Dendritic cell treated with granulocyte-macrophage colony-stimulating factor and Interleukin-4, amounts not matched to agents 40 ng/mL and 50 ng/mL, for 4 days (primary cell): ENCODE results near the gene KLF16.

ENCODE experiments used
- H3K27ac Mint-ChIP-seq: one replicate; pipeline ENCODE4 v1.8.0; 2022; ENCODE audit warnings: mild to moderate bottlenecking, mixed read lengths
- H3K27me3 Mint-ChIP-seq: one replicate; pipeline ENCODE4 v1.8.0; 2022; ENCODE audit warnings: mild to moderate bottlenecking, mixed read lengths
- H3K36me3 Mint-ChIP-seq: one replicate; pipeline ENCODE4 v1.8.0; 2022; ENCODE audit warnings: low read depth, mixed read lengths
- H3K4me1 Mint-ChIP-seq: one replicate; pipeline ENCODE4 v1.8.0; 2022; ENCODE audit warnings: low read depth, mixed read lengths
- H3K4me3 Mint-ChIP-seq: one replicate; pipeline ENCODE4 v1.8.0; 2022; ENCODE audit warnings: mild to moderate bottlenecking, moderate library complexity, mixed read lengths
- H3K9me3 Mint-ChIP-seq: one replicate; pipeline ENCODE4 v1.8.0; 2022; ENCODE audit warnings: mixed read lengths
- intact Hi-C: fragments of 100-400 bp; cut with micrococcal nuclease; formaldehyde crosslinking; loops from one replicate; pipeline ENCODE4 v1.15.0; 2022

Gene KLF16

DNA sequence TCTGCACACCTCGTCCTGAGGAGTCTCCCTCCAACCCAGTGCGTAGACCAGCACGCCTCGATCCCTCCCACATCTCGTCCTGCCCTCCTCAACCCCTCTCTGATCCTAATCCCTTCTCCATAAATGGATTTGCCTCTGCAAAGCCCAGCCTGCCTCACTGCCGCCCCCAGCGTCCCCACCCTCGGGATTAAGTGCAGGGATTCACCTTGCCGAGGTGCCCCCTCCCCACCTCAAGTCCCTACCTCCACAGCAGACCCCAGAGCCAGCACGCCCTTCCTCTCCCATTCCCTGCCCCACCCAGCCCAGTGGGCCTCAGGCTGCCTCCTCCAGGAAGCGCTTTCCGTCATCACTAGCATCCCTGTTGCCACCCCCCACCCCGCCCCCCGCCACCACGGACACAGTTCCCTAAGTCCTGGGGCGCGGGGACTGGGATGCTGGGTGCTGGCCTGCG lies 4.0 kb downstream of the KLF16 start:
- peaks cover 32% of the 10 kb centered on the region for H3K36me3 Mint-ChIP-seq
- H3K27ac Mint-ChIP-seq: peak overlapping the region; percentile 97
- no peaks in the 10 kb centered on the region for H3K27me3 Mint-ChIP-seq
- peaks cover 59% of the 10 kb centered on the region for H3K4me1 Mint-ChIP-seq
- H3K4me3 Mint-ChIP-seq: peak overlapping the region; percentile 48
- no peaks in the 10 kb centered on the region for H3K9me3 Mint-ChIP-seq
- intact Hi-C loops: no loop called here

DNA sequence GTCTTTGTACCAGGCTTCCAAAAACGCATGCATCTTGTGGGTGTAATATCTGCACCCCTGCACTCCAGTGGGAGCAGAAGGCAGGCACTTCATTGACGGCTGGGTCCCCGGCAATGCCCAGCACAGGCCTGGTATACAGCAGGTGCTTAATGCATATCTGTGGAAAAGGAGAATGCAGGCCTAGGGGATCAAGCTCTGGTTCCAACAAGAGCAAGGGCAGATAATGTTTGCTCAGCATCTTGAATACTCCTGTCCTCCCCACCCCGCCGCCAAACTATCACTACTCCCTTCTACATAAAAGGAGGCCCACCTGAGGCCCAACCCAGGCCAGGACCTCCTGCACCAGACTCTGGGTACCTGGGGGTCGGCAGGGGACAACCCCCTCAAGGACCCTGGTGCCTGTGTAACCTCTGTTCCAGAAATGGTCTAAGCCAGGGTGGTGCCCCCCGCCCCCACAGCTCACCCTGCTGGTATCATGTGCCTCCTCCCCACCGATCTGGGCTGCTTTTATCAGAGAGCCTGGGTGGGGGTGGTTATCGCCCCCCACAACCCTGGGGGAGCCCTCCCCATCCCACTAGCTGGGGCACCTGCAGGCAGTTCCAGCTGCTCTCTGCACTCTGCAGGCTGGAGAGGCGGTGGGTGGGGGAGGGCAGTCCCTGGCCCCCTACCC lies 4.8 kb downstream of the KLF16 start:
- intact Hi-C loops: no loop called here
- H3K9me3 Mint-ChIP-seq: no peaks in the 10 kb centered on the region
- peaks cover 64% of the 10 kb centered on the region for H3K4me1 Mint-ChIP-seq
- H3K4me3 Mint-ChIP-seq: peak overlapping the region; percentile 82
- no peaks in the 10 kb centered on the region for H3K27me3 Mint-ChIP-seq
- H3K27ac Mint-ChIP-seq: peak overlapping the region; percentile 97
- H3K36me3 Mint-ChIP-seq: peaks cover 39% of the 10 kb centered on the region

DNA sequence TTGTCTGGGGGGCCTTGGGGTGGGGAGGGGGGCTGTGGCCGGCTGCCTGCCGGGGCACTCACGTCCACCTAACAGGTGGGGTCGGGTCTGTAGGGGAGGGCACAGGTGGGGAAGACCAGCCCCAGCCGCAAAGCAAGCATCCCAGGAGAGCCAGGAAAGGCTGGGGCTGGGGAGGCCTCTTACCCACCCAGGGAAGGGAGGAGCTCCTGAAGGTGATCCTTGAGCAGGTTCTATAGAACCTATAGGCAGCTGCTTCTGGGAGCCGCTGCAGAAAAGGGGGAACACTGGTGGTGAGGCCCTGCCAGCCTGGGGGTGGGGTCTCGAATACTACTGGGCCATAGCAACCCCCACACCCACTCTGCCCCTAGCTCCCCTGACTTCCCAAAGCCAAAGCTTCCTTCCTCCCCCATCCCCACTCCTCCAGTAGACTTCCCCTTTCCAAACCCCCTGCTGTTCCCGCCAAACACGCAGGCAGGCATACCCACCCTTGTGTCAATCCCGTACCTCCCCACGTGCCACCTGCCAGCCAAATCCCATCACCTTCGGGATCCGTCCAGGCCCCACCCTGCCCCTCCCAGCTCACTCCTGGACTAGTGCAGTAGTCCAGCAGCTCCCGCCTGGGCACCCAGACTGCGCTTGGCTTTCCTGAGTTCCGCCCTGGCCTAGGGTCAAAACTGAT lies 5.6 kb downstream of the KLF16 start:
- intact Hi-C loops: no loop called here
- Mint-ChIP-seq H3K4me3 (peak overlapping the region; percentile 82), H3K4me1 (peaks cover 70% of the 10 kb centered on the region), H3K36me3 (peaks cover 45% of the 10 kb centered on the region), H3K9me3 (no peaks in the 10 kb centered on the region), H3K27me3 (no peaks in the 10 kb centered on the region), H3K27ac (peak overlapping the region; percentile 97)

DNA sequence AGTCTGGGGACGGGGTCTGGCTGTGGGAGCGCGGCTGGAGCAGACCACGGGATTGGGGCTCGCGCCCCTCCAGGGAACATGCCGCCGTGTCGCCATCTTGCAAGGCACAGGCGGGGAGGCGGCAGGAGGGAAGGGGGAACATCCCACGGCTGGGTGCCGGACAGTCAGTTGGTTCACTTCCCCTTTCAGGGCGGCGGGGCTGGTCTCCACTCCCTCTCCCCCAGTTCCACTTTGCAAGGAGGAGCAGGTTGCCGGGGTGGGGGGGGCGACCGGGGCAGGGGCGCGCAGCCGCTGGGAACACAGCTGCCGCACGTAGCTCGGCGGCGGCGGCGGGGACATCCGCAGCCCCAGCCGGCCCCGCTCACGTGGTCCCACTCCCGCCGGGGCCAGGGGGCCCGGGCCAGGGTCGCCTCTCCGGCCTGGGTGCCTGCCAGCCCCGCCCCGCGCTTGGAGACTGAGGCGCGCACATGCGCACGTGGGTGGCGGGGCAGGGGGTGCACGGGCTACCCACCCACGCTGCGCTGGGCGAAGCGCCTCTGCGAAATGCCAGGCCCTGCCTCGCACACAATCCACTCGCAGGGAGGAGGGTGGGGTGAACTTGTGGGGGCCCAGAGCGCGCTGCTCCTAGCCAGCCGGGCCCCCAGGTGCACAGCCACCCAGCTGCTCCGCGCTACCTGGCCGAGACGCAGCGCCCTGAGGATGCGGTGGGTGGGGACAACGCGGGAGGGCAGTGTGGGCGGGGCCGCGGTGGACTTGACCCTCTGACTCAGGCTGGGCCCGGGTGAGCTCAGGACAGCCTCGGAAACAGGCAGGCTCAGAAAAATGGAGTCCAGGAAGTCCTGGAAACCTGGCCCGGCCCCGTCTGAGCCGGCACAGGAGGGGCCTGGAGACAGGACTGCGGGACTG lies 6.4 kb downstream of the KLF16 start:
- H3K36me3 Mint-ChIP-seq: peaks cover 38% of the 10 kb centered on the region
- H3K9me3 Mint-ChIP-seq: no peaks in the 10 kb centered on the region
- H3K4me1 Mint-ChIP-seq: peaks cover 77% of the 10 kb centered on the region
- intact Hi-C loops: no loop called here
- H3K27ac Mint-ChIP-seq: peak overlapping the region; percentile 97
- peak overlapping the region; percentile 88 for H3K4me3 Mint-ChIP-seq
- H3K27me3 Mint-ChIP-seq: peaks cover 4% of the 10 kb centered on the region

DNA sequence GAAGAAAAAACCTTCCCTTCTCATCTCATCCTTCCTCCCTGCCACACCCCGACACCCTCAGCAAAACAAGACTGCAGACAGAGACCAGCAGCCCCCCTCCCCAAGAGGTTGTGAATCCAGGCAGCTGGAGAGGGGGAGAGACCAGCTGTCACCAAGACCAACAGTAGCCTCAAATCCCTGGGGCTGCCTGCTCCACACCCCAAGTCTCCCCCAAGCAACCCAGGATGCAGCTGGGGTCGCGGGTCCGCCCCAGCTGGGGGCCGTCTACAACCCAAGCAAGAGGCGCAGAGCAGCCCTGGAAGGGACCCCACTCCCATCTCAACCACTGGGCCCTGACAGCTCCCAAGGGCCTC lies 7.1 kb downstream of the KLF16 start:
- H3K9me3 Mint-ChIP-seq: no peaks in the 10 kb centered on the region
- H3K27me3 Mint-ChIP-seq: peaks cover 4% of the 10 kb centered on the region
- peaks cover 33% of the 10 kb centered on the region for H3K36me3 Mint-ChIP-seq
- peak overlapping the region; percentile 97 for H3K27ac Mint-ChIP-seq
- intact Hi-C loops: no loop called here
- H3K4me3 Mint-ChIP-seq: peak overlapping the region; percentile 88
- peaks cover 72% of the 10 kb centered on the region for H3K4me1 Mint-ChIP-seq

DNA sequence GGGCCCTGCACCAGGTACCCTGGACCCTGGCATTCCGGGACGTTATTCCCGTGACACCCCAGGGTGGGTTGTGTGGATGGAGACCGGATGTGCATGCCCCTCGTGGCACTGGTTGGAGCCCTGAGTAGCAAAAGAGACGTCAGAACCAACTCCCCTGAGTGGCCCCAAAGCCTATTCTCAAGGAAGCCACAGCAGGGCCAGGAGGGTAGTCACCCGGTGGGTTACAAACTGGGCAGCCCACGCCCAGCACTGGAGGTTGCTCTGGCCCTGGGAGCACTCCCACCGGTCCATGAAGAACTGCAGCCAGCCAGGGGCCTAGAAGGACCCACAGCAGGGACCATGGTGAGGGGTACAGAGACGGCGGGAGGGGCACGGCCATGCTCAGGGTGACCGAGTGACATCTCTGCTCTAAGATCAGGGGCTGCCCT lies 7.5 kb downstream of the KLF16 start:
- Mint-ChIP-seq H3K27me3 (peaks cover 4% of the 10 kb centered on the region), H3K4me3 (peak overlapping the region; percentile 88), H3K9me3 (no peaks in the 10 kb centered on the region), H3K4me1 (peaks cover 72% of the 10 kb centered on the region), H3K27ac (peak overlapping the region; percentile 97), H3K36me3 (peaks cover 35% of the 10 kb centered on the region)
- intact Hi-C loops: no loop called here

DNA sequence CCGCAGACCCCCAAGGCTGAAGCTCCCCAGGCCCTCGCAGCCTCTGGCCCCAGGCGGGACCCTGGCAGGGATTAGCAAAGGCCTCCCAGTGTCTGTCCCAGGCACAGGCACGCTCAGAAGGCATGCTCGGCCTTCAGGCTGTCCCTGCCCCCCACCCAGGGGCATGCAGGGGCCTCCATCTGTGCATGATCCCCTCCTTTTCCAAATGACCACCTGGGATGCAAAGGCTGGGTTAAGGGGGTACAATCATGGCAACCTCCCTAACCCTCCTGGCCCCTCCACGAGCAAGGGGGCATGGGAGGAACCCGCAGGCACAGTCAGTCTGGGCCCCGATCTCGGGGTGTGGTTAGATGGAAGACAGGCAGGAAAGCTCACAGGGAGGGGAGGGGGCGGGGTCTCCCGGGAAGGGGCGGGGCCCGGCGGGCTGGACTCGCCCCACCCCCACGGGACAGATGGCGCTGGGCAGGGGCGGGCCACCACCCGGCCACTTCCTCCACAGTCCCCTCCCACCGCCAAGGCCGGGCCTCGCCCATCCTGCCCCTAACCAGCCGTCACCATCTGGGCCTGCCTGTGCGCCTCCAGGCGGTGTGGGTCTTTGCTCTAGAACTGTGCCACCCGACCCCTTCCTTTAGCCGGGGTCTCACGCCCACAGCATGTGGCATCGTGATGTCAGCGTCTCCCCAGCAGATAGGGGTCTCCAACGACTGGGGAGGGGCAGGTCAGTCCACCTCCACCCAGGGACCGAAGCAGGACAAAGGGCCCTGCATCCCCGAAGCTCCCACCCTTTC lies 8.1 kb downstream of the KLF16 start:
- H3K27ac Mint-ChIP-seq: peak overlapping the region; percentile 97
- peak overlapping the region; percentile 88 for H3K4me3 Mint-ChIP-seq
- H3K36me3 Mint-ChIP-seq: peaks cover 41% of the 10 kb centered on the region
- no peaks in the 10 kb centered on the region for H3K9me3 Mint-ChIP-seq
- peaks cover 4% of the 10 kb centered on the region for H3K27me3 Mint-ChIP-seq
- intact Hi-C loops: no loop called here
- H3K4me1 Mint-ChIP-seq: peaks cover 70% of the 10 kb centered on the region

DNA sequence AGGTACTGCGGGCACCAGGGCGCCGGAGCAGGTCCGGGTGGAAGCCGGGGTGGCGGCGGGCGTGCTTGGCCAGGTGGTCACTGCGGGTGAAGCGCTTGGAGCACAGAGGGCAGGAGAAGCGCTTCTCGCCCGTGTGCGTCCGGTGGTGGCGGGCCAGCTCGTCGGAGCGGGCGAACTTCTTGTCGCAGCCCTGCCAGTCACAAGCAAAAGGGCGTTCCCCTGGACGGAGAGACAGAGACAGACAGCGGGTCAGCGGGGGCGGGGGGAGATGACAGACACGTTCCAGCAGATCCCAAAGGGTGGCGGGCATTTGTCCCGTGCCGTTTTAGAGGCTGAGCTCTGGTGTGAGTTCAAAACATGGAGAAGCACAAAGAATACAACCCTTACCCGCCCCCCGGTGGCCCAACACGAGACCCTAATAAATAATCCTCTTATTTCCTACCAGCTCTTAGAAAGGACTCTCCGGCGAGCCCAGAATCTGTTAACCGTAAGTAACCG lies 8.8 kb downstream of the KLF16 start:
- Mint-ChIP-seq H3K27me3 (peaks cover 4% of the 10 kb centered on the region), H3K4me1 (peaks cover 70% of the 10 kb centered on the region), H3K9me3 (no peaks in the 10 kb centered on the region), H3K36me3 (peaks cover 46% of the 10 kb centered on the region), H3K4me3 (peak overlapping the region; percentile 73), H3K27ac (peak overlapping the region; percentile 97)
- intact Hi-C loops: no loop called here

DNA sequence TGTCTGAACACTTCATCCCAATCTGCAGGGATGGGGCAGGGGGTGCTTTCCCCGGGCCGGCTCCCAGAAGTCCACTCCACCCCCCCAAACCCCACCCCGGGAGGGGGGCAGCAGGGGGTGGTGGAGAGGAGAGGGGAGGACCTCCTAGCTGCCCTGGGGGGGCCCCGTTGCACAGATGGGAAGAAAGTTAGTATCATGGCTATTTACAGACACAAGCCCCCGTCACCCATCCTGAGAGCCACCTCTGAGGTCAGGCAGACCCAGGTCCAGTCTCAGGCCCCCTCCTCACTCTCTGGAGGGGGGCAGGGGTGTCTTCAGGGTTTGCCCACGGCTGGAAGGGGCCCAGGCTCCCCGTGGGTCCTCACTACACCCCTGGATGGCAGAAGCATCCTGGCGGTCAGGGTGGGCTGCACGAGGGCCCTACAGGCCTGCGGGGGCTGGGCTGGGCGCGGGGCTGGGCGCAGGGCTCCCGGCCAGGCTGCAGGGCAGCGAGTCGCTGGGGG lies 9.3 kb downstream of the KLF16 start:
- intact Hi-C loops: no loop called here
- H3K4me3 Mint-ChIP-seq: peak overlapping the region; percentile 73
- no peaks in the 10 kb centered on the region for H3K9me3 Mint-ChIP-seq
- H3K27ac Mint-ChIP-seq: peak overlapping the region; percentile 97
- H3K27me3 Mint-ChIP-seq: peaks cover 4% of the 10 kb centered on the region
- peaks cover 65% of the 10 kb centered on the region for H3K4me1 Mint-ChIP-seq
- H3K36me3 Mint-ChIP-seq: peaks cover 46% of the 10 kb centered on the region

DNA sequence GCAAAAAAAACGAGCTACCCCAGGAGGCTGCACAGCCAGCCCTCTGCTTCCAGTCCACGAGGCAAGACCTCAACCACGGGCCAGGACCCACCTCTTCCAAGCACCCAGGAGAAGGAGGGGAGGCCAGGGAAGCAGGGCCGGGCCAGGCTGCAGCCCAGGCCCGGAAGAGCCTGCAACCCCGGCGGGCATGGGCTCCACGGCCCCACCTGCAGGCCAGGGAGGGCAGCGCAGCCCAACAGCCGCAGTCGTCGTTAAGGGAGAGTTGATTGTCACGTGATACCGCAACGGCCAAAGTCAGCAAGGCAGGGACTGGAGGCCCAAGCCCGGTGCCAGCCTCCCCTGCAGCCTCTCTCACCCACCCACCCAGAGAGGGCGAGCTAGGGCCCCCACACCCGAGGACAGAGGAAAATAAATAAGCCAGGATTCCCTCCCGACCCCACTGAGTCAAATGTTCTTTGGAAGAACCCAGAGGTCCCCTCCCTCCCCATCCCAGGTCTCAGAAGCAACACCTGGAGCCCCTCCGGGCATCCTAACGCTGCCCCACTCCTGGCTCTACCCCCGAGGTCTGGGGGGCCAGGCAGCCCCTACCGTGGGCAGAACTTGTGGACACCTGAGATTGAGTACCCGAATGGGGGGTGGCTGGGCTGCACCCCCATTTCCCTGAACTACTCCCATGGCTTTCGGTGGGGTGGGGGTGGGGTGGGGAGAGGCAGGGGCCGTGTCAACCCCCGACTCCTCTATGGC lies 9.9 kb downstream of the KLF16 start:
- Mint-ChIP-seq H3K27me3 (peaks cover 4% of the 10 kb centered on the region), H3K4me1 (peaks cover 58% of the 10 kb centered on the region), H3K36me3 (peaks cover 49% of the 10 kb centered on the region), H3K4me3 (peak overlapping the region; percentile 62), H3K9me3 (no peaks in the 10 kb centered on the region), H3K27ac (peak overlapping the region; percentile 97)
- intact Hi-C loops: no loop called here

DNA sequence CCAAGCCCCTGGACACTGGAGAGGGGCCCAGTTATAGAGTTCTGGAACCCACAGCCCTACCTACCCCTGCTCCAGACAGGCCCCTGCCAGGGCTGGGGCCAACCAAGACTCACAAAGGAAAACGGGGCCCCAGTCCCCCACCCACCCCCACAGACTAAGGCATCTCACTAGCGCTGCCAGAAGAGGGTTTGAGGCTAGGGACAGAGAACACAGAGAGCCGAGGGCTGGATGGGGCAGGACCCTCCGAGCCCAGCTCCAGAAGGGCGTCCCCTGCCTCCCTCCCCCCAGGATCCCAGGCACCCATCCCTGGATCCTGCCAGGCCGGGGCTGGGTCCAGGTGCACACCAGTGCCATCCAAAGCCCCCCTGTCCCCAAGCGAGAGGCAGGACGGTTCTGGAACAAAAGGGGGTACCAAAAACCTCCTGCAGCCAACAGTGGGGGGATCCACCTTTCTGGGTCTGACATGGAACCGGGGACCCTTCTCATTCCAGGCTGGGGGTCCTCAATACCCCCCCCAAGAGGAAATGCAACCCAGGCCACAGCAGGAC lies 10.7 kb downstream of the KLF16 start:
- H3K4me3 Mint-ChIP-seq: peak overlapping the region; percentile 14
- H3K4me1 Mint-ChIP-seq: peaks cover 50% of the 10 kb centered on the region
- peaks cover 57% of the 10 kb centered on the region for H3K36me3 Mint-ChIP-seq
- H3K27ac Mint-ChIP-seq: peak overlapping the region; percentile 97
- H3K9me3 Mint-ChIP-seq: no peaks in the 10 kb centered on the region
- intact Hi-C loops: no loop called here
- H3K27me3 Mint-ChIP-seq: peaks cover 4% of the 10 kb centered on the region
